ENCODE results near the gene BLVRB. TPM values are rescaled to one million over a fixed set of nuclear protein-coding genes. Genes with fewer than 3 reads are reported as not detected.

BLVRB gene
- total and polyA plus RNA-seq, 9 of the 15 experiments (the other 6 are each of a cell fraction or from before 2014, with no cell fraction given), result 81.1 to 749 (median 331) TPM

DNA sequence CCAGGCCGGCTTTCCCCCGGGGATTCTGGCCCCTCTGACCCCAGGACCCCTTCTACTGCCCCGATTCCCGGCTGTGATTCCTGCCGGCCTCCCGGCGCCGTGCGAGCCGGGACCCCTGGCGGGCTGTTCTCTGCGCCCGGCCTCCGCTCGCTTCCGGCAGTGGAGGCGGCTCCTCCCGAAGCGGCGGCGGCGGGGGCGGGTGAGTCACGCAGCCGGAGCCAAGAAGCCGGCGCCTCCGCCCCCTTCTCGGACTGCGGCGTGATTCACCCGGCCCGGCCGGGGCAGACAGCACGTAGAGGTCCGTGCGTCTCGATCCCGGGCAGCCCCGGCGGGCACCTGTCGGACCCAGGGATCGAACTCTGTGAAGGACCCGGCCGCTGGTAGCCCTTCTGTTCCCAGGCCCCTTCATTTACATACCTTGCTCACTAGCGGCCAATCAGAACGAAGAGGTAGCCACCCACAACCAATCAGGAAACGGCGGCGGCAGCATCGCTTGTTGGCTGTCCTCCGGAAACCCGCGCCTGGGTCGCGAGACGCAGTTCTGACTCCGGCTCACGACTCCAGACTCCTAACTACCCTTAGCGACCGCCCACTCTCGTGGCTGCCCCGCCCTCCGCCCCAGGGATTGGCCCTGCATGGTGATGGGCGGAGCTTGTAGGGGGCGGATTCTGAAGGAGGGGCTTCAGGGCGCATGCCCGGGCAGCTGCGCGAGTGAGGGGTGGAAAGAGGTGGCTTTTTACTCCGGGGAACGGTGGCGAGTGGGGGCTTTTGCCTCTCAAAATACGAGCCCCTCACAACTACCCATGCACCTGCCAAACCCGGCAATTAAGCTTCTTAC is 39.9 kb downstream of the BLVRB start, which contains the start of gene SERTAD1 (continued):
- TF ChIP-seq, protein P1, sequence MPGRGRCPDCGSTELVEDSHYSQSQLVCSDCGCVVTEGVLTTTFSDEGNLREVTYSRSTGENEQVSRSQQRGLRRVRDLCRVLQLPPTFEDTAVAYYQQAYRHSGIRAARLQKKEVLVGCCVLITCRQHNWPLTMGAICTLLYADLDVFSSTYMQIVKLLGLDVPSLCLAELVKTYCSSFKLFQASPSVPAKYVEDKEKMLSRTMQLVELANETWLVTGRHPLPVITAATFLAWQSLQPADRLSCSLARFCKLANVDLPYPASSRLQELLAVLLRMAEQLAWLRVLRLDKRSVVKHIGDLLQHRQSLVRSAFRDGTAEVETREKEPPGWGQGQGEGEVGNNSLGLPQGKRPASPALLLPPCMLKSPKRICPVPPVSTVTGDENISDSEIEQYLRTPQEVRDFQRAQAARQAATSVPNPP (IDR thresholded peaks at IDR 0.05; ENCODE audit: borderline replicate concordance, insufficient read depth, insufficient read length), result no peak
- no peak for TF ChIP-seq BACH1 (tag; IDR thresholded peaks at IDR 0.05)
- no peak for TF ChIP-seq BRD9 (IDR thresholded peaks at IDR 0.05; ENCODE audit: low read depth, partially characterized antibody)
- no peak for TF ChIP-seq TCF7 (IDR thresholded peaks at IDR 0.05; ENCODE audit: borderline replicate concordance)
- TF ChIP-seq ZNF165 (CRISPR knock-in tag; IDR thresholded peaks at IDR 0.05; ENCODE audit: borderline replicate concordance), result no peak
- no peak for TF ChIP-seq YBX1 (IDR thresholded peaks at IDR 0.05)
- TF ChIP-seq SRSF1 (IDR thresholded peaks at IDR 0.05; ENCODE audit: low read depth, low read length), result no peak
- no peak for TF ChIP-seq SNRNP70 (optimal IDR thresholded peaks at IDR 0.05; ENCODE audit: low read depth, low read length)
- TF ChIP-seq PML (IDR thresholded peaks at IDR 0.05; ENCODE audit: low read length), result peak; percentile 71; the same call in 1 of the 2 replicates
- TF ChIP-seq RAD21 (CRISPR knock-in tag; conservative IDR thresholded peaks at IDR 0.05 in 1 of 2, IDR thresholded peaks at IDR 0.05 in 1 of 2), result peak in 1 of 2 experiments; percentile 18; a peak in 2 of 4 replicates
- TF ChIP-seq, protein P2, sequence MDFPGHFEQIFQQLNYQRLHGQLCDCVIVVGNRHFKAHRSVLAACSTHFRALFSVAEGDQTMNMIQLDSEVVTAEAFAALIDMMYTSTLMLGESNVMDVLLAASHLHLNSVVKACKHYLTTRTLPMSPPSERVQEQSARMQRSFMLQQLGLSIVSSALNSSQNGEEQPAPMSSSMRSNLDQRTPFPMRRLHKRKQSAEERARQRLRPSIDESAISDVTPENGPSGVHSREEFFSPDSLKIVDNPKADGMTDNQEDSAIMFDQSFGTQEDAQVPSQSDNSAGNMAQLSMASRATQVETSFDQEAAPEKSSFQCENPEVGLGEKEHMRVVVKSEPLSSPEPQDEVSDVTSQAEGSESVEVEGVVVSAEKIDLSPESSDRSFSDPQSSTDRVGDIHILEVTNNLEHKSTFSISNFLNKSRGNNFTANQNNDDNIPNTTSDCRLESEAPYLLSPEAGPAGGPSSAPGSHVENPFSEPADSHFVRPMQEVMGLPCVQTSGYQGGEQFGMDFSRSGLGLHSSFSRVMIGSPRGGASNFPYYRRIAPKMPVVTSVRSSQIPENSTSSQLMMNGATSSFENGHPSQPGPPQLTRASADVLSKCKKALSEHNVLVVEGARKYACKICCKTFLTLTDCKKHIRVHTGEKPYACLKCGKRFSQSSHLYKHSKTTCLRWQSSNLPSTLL (IDR thresholded peaks at IDR 0.05), result no peak
- 0 out of 2 replicates have a peak, but pooled peaks have one; percentile 7 for TF ChIP-seq TCF3 (CRISPR knock-in tag; IDR thresholded peaks at IDR 0.05)
- no peak for TF ChIP-seq ZNF699 (CRISPR knock-in tag; IDR thresholded peaks at IDR 0.05; ENCODE audit: insufficient replicate concordance)
- TF ChIP-seq, protein P3, sequence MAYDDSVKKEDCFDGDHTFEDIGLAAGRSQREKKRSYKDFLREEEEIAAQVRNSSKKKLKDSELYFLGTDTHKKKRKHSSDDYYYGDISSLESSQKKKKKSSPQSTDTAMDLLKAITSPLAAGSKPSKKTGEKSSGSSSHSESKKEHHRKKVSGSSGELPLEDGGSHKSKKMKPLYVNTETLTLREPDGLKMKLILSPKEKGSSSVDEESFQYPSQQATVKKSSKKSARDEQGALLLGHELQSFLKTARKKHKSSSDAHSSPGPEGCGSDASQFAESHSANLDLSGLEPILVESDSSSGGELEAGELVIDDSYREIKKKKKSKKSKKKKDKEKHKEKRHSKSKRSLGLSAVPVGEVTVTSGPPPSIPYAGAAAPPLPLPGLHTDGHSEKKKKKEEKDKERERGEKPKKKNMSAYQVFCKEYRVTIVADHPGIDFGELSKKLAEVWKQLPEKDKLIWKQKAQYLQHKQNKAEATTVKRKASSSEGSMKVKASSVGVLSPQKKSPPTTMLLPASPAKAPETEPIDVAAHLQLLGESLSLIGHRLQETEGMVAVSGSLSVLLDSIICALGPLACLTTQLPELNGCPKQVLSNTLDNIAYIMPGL (CRISPR knock-in tag; IDR thresholded peaks at IDR 0.05), result peak; percentile 72; the same call in 1 of the 2 replicates
- TF ChIP-seq ZFP36 (IDR thresholded peaks at IDR 0.05; ENCODE audit: low read depth, low read length, partially characterized antibody), result no peak
- TF ChIP-seq XRCC4 (IDR thresholded peaks at IDR 0.05; ENCODE audit: extremely low read depth, insufficient read depth, insufficient read length), result no peak
- TF ChIP-seq SP2 (IDR thresholded peaks at IDR 0.05; ENCODE audit: extremely low read depth, low read depth, low read length, poor library complexity, severe bottlenecking), result no peak
- 0 out of 2 replicates have a peak, but pooled peaks have one; percentile 4 for TF ChIP-seq TEAD4 (IDR thresholded peaks at IDR 0.05; ENCODE audit: low read length)
- TF ChIP-seq TEAD4 (CRISPR knock-in tag; IDR thresholded peaks at IDR 0.05; ENCODE audit: borderline replicate concordance), result no peak
- TF ChIP-seq, protein P4, sequence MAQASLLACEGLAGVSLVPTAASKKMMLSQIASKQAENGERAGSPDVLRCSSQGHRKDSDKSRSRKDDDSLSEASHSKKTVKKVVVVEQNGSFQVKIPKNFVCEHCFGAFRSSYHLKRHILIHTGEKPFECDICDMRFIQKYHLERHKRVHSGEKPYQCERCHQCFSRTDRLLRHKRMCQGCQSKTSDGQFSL (CRISPR knock-in tag; IDR thresholded peaks at IDR 0.05), result no peak
- TF ChIP-seq, protein P4 (tag; IDR thresholded peaks at IDR 0.05), result no peak
- TF ChIP-seq ZNF324 (CRISPR knock-in tag; IDR thresholded peaks at IDR 0.05), result no peak

Data from K562 (cell line).